PC-9 (cell line): ENCODE measurements around the gene SORCS2. TPM values are rescaled to one million over a fixed set of nuclear protein-coding genes. Genes with fewer than 3 reads are reported as not detected.

Experiments used
- BruUV-seq: library from RNA; stranded (reverse); fragments of 400-500 nt; replicated peaks from 2 replicates; lab custom pipeline; 2021; lab: Mats Ljungman, UMichigan
- CTCF ChIA-PET: fragments of 300-600 bp; sonication (Branson Sonifier 250); formaldehyde crosslinking; loops from one replicate; lab custom pipeline; 2022; ENCODE audit warnings: antibody characterized with exemption; lab: Charles Lee
- POLR2A ChIA-PET: fragments of 300-600 bp; sonication (Branson Sonifier 250); formaldehyde crosslinking; loops from one replicate; lab custom pipeline; 2022; ENCODE audit warnings: antibody characterized with exemption; ENCODE audit not compliant: unreplicated experiment; lab: Charles Lee
- DNase-seq, 2 experiments: peaks; one replicate each; pipeline versions ENCODE4 v3.0.0 to v3.0.0-alpha.2; 2015 to 2022; ENCODE audit warnings: mixed read lengths in 1 of 2
- H2AFZ ChIP-seq: fragments of 200-600 bp; sonication (generic); 2 replicates; pipeline ENCODE4 v1.8.1; 2017; ENCODE audit warnings: antibody characterized with exemption
- H3F3A ChIP-seq: fragments of 200-600 bp; sonication (generic); 2 replicates; pipeline ENCODE4 v1.8.1; 2017; ENCODE audit warnings: antibody characterized with exemption, mild to moderate bottlenecking, low read depth; ENCODE audit not compliant: insufficient read depth
- H3K27ac ChIP-seq: fragments of 200-600 bp; sonication (generic); 2 replicates; pipeline ENCODE4 v1.6.1; 2016; ENCODE audit warnings: mixed run types
- H3K27me3 ChIP-seq: fragments of 200-600 bp; sonication (generic); 2 replicates; pipeline ENCODE4 v1.6.1; 2016; ENCODE audit warnings: low read depth, mixed run types; ENCODE audit not compliant: insufficient read depth
- H3K36me3 ChIP-seq: fragments of 200-600 bp; sonication (generic); 2 replicates; pipeline ENCODE4 v1.6.1; 2016; ENCODE audit warnings: low read depth, mixed run types
- H3K4me1 ChIP-seq: fragments of 200-600 bp; sonication (generic); replicated peaks from 2 replicates; pipeline ENCODE4 v1.6.1; 2016; ENCODE audit warnings: mixed run types; ENCODE audit not compliant: insufficient read depth
- H3K4me2 ChIP-seq: fragments of 200-600 bp; sonication (generic); 2 replicates; pipeline ENCODE4 v1.6.1; 2017; ENCODE audit warnings: mixed run types
- H3K4me3 ChIP-seq: fragments of 200-600 bp; sonication (generic); 2 replicates; pipeline ENCODE4 v1.6.1; 2016; ENCODE audit warnings: mixed run types
- H3K79me2 ChIP-seq: fragments of 200-600 bp; sonication (generic); 2 replicates; pipeline ENCODE4 v1.6.1; 2017; ENCODE audit warnings: low read depth, mixed run types
- H3K9me2 ChIP-seq: fragments of 200-600 bp; sonication (generic); 2 replicates; pipeline ENCODE4 v1.8.1; 2017; ENCODE audit warnings: mild to moderate bottlenecking; ENCODE audit not compliant: insufficient read depth
- H3K9me3 ChIP-seq: fragments of 200-600 bp; sonication (generic); 2 replicates; pipeline ENCODE4 v1.8.1; 2016; ENCODE audit warnings: low read depth; ENCODE audit not compliant: insufficient read depth
- H4K20me1 ChIP-seq: fragments of 200-600 bp; sonication (generic); 2 replicates; pipeline ENCODE4 v1.8.1; 2017; ENCODE audit not compliant: insufficient read depth
- EZH2 ChIP-seq: fragments of 200-600 bp; sonication (generic); IDR thresholded peaks from 2 replicates; pipeline ENCODE4 v1.8.0; 2017; ENCODE audit warnings: antibody characterized with exemption, low read depth
- intact Hi-C: fragments of 100-400 bp; cut with micrococcal nuclease; formaldehyde crosslinking; loops from one replicate; pipeline ENCODE4 v1.10.0; 2022; ENCODE audit not compliant: unreplicated experiment
- total RNA-seq: library from RNA; stranded (reverse); gene quantifications from 2 replicates; pipeline ENCODE4 v1.2.3, GENCODE V29; 2021
- TF ChIP-seq, protein P1 (sequence below): fragments of 200-600 bp; sonication (generic); conservative IDR thresholded peaks from 2 replicates; pipeline ENCODE4 v1.6.1; 2017; ENCODE audit warnings: mixed run types, antibody characterized with exemption, mild to moderate bottlenecking, moderate library complexity

SORCS2 gene
- total RNA-seq, 1 experiment from 2014 or later, result 25.8 TPM

DNA sequence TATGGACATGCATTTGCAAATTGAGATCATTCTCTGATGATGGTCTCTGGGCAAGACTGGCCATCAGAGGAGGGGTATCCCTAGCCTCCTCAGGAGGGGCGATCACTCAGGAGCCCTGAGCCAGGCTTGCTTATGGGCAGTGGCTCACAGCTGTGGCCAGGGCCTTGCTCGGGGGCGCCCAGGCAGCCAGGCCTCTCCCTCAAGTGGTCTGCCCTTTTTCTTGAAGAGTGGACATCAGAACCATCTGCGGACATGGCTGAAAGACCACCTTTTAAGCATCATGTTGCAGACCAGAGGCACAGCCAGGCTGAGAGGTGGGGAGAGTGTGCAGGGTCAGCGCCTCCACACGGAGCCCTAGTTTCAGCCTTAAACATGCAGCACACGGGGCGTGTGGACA lies 349.1 kb downstream of the SORCS2 start:
- DNase-seq, result no peak
- no peak for TF ChIP-seq EZH2
- TF ChIP-seq, protein P1, sequence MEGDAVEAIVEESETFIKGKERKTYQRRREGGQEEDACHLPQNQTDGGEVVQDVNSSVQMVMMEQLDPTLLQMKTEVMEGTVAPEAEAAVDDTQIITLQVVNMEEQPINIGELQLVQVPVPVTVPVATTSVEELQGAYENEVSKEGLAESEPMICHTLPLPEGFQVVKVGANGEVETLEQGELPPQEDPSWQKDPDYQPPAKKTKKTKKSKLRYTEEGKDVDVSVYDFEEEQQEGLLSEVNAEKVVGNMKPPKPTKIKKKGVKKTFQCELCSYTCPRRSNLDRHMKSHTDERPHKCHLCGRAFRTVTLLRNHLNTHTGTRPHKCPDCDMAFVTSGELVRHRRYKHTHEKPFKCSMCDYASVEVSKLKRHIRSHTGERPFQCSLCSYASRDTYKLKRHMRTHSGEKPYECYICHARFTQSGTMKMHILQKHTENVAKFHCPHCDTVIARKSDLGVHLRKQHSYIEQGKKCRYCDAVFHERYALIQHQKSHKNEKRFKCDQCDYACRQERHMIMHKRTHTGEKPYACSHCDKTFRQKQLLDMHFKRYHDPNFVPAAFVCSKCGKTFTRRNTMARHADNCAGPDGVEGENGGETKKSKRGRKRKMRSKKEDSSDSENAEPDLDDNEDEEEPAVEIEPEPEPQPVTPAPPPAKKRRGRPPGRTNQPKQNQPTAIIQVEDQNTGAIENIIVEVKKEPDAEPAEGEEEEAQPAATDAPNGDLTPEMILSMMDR, result no peak
- no TSS peak for BruUV-seq
- Histone ChIP-seq H3K4me1 (no peaks in the 10 kb centered on the region), H2AFZ (no peak overlapping the region), H3K9me3 (no peaks in the 10 kb centered on the region), H3K4me3 (no peak overlapping the region), H3K27me3 (no peaks in the 10 kb centered on the region), H3K4me2 (no peak overlapping the region), H3F3A (no peaks in the 10 kb centered on the region), H3K9me2 (no peaks in the 10 kb centered on the region), H4K20me1 (no peaks in the 10 kb centered on the region), H3K36me3 (no peaks in the 10 kb centered on the region), H3K27ac (no peak overlapping the region), H3K79me2 (no peaks in the 10 kb centered on the region)
- POLR2A ChIA-PET, result no interaction called here
- CTCF ChIA-PET, result no interaction called here
- intact Hi-C loops, result no loop called here

DNA sequence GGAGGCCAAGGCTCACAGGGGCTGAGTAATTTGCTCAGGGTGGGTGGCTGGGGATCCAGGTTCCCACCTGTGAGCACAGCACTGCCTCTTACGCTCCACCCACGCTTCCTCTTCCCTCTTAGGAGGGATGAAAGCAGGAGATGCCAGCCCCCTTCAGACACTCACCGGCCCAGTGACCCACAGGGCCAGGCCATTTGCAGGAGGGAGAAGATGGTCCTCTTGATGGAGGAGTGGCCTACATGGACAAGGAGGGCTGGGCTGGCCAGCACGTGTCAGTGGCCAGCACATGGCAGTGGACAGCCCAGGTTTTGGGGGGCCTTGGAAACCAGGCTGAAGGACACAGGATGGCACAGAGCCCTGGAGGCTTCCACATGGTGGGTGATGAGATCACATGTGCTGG lies 350.4 kb downstream of the SORCS2 start:
- no peaks in the 10 kb centered on the region for H3K27me3 ChIP-seq
- no peaks in the 10 kb centered on the region for H3K79me2 ChIP-seq
- H3K9me3 ChIP-seq, result no peaks in the 10 kb centered on the region
- intact Hi-C loops, result no loop called here
- no peaks in the 10 kb centered on the region for H3K9me2 ChIP-seq
- H3K27ac ChIP-seq, result no peak overlapping the region
- no peaks in the 10 kb centered on the region for H3K4me1 ChIP-seq
- BruUV-seq, result no TSS peak
- H3K4me3 ChIP-seq, result no peak overlapping the region
- DNase-seq, result no peak
- POLR2A ChIA-PET, result no interaction called here
- H4K20me1 ChIP-seq, result no peaks in the 10 kb centered on the region
- H2AFZ ChIP-seq, result no peak overlapping the region
- H3K36me3 ChIP-seq, result no peaks in the 10 kb centered on the region
- TF ChIP-seq EZH2, result no peak
- TF ChIP-seq, protein P1, result no peak
- CTCF ChIA-PET, result no interaction called here
- no peak overlapping the region for H3K4me2 ChIP-seq
- H3F3A ChIP-seq, result no peaks in the 10 kb centered on the region

DNA sequence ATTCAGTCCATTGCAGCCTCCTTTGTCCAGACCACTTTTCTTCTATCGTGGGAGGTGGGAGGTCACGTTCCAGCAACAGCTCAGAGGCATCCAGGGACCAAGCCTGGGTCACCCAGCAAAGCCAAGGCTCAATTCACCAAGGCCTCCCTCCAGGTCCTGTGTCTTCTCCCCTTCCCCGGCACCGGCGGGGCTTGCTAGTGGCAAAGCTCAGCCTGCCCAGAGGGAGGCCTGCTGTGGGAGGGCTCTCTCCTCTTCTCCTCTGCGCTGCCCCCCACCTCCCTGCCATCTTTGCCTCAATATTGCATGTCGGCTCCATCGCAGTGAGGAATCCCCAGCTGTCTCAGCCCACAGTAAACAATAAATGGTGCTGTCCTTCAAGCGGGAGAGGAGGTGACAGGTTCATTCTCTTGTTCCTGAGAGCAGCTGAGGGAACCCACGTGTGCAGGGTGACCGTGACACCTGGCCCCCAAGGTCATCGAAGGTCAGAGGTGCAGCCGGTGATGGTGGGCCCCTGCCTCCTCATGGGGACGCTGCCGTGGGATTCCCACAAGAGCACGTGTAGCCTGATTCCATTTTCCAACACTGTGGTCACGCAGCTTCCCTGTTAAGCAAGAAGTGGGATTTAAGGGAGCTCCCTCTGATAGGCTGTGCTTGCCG lies 353.9 kb downstream of the SORCS2 start:
- ChIA-PET POLR2A (interaction anchor here (0.6 kb wide), 1 partner anchor 125 kb away, joined by 3 read pairs; no protein-coding TSS in a partner anchor), CTCF (no interaction called here)
- no peaks in the 10 kb centered on the region for H4K20me1 ChIP-seq
- H3F3A ChIP-seq, result no peaks in the 10 kb centered on the region
- H2AFZ ChIP-seq, result no peak overlapping the region
- H3K36me3 ChIP-seq, result no peaks in the 10 kb centered on the region
- no peaks in the 10 kb centered on the region for H3K9me3 ChIP-seq
- no peaks in the 10 kb centered on the region for H3K27me3 ChIP-seq
- TF ChIP-seq, protein P1, result no peak
- TF ChIP-seq EZH2, result no peak
- H3K4me2 ChIP-seq, result no peak overlapping the region
- DNase-seq, result no peak
- H3K27ac ChIP-seq, result no peak overlapping the region
- H3K4me1 ChIP-seq, result no peaks in the 10 kb centered on the region
- no peaks in the 10 kb centered on the region for H3K9me2 ChIP-seq
- BruUV-seq, result no TSS peak
- H3K79me2 ChIP-seq, result no peaks in the 10 kb centered on the region
- intact Hi-C loops, result no loop called here
- no peak overlapping the region for H3K4me3 ChIP-seq
